ENCODE data around the gene R3HDM2. TPM values are rescaled to one million over a fixed set of nuclear protein-coding genes. Genes with fewer than 3 reads are reported as not detected.

Gene R3HDM2
- total and polyA plus RNA-seq, 2 donors (not counting 1 experiment from before 2014, with no cell fraction given): 104 to 129 TPM

- TF ChIP-seq, protein P1, sequence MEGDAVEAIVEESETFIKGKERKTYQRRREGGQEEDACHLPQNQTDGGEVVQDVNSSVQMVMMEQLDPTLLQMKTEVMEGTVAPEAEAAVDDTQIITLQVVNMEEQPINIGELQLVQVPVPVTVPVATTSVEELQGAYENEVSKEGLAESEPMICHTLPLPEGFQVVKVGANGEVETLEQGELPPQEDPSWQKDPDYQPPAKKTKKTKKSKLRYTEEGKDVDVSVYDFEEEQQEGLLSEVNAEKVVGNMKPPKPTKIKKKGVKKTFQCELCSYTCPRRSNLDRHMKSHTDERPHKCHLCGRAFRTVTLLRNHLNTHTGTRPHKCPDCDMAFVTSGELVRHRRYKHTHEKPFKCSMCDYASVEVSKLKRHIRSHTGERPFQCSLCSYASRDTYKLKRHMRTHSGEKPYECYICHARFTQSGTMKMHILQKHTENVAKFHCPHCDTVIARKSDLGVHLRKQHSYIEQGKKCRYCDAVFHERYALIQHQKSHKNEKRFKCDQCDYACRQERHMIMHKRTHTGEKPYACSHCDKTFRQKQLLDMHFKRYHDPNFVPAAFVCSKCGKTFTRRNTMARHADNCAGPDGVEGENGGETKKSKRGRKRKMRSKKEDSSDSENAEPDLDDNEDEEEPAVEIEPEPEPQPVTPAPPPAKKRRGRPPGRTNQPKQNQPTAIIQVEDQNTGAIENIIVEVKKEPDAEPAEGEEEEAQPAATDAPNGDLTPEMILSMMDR (IDR thresholded peaks at IDR 0.05): no peak
- no peak for TF ChIP-seq EZH2 (IDR thresholded peaks at IDR 0.05; ENCODE audit: borderline replicate concordance, insufficient read depth, low read depth, low read length, poor library complexity, severe bottlenecking)
- intact Hi-C loops (cut with micrococcal nuclease): no loop called here
- DNase-seq (no peak), ATAC-seq (ENCODE audit: low read depth) (no peak)
- CTCF ChIA-PET: interaction anchor here (0.8 to 1.9 kb wide), 3 partner anchors 34 to 37 kb away, joined by 4 to 9 read pairs (median 4); no protein-coding TSS in a partner anchor
- H3K27ac Mint-ChIP-seq: no peak overlapping the region
- Histone ChIP-seq H3K27ac (ENCODE audit: low read length in 2 of 2) (no peak overlapping the region), H3K4me2 (replicated peaks; ENCODE audit: low read depth, low read length, poor library complexity, severe bottlenecking) (no peak overlapping the region), H3K36me3 (replicated peaks in 1 of 2; ENCODE audit: control extremely low read depth in 1 of 2, control insufficient read depth in 1 of 2, extremely low read depth in 1 of 2, insufficient read depth in 2 of 2, low read length in 1 of 2) (no peaks in the 10 kb centered on the region), H3K27me3 (replicated peaks in 1 of 4; ENCODE audit: control extremely low read depth in 1 of 4, control insufficient read depth in 3 of 4, insufficient read depth in 4 of 4, low read length in 3 of 4) (peaks cover 0 to 9% (median 0%) of the 10 kb centered on the region in 4 experiments), H3K9me3 (ENCODE audit: control extremely low read depth in 1 of 3, control insufficient read depth in 2 of 3, insufficient read depth in 1 of 3, low read length in 2 of 3) (no peaks in the 10 kb centered on the region), H4K20me1 (ENCODE audit: control insufficient read depth, insufficient read depth, low read length, poor library complexity, severe bottlenecking) (no peaks in the 10 kb centered on the region), H3K9ac (ENCODE audit: low read length) (no peak overlapping the region), H3K4me1 (ENCODE audit: control insufficient read depth in 2 of 2, insufficient read depth in 2 of 2, low read length in 2 of 2) (peaks cover 0 to 2% of the 10 kb centered on the region in 2 donors), H2AFZ (ENCODE audit: insufficient read depth, low read depth, low read length, poor library complexity, severe bottlenecking) (no peak overlapping the region), H3K4me3 (ENCODE audit: control extremely low read depth in 1 of 5, extremely low read depth in 1 of 5, insufficient read depth in 1 of 5, low read depth in 2 of 5, low read length in 4 of 5) (no peak overlapping the region), H3K79me2 (ENCODE audit: control insufficient read depth, insufficient read depth, low read length) (no peaks in the 10 kb centered on the region)
- no peaks in the 10 kb centered on the region for H3K27me3 Mint-ChIP-seq
- POLR2A ChIA-PET: interaction anchor here (0.7 kb wide), 1 partner anchor 1497 kb away, joined by 3 read pairs; no protein-coding TSS in a partner anchor
- no peaks in the 10 kb centered on the region for H3K9me3 Mint-ChIP-seq (ENCODE audit: insufficient read depth)
- no peak overlapping the region for H3K4me3 Mint-ChIP-seq
- 86% methylated on average over 27 of the region's 29 CpGs for WGBS (ENCODE audit: insufficient coverage)
- peaks cover 3% of the 10 kb centered on the region for H3K4me1 Mint-ChIP-seq
These were observed 222.9 kb downstream of the R3HDM2 start for GRCh38 chr12:57207731-57208630.

- H3K79me2 ChIP-seq (ENCODE audit: control insufficient read depth, insufficient read depth, low read length): no peaks in the 10 kb centered on the region
- Mint-ChIP-seq H3K4me1 (no peaks in the 10 kb centered on the region), H3K4me3 (no peak overlapping the region), H3K27me3 (no peaks in the 10 kb centered on the region), H3K9me3 (ENCODE audit: insufficient read depth) (no peaks in the 10 kb centered on the region), H3K27ac (no peak overlapping the region)
- H3K36me3 ChIP-seq (replicated peaks in 1 of 2; ENCODE audit: control extremely low read depth in 1 of 2, control insufficient read depth in 1 of 2, extremely low read depth in 1 of 2, insufficient read depth in 2 of 2, low read length in 1 of 2): no peaks in the 10 kb centered on the region
- no peak overlapping the region for H2AFZ ChIP-seq (ENCODE audit: insufficient read depth, low read depth, low read length, poor library complexity, severe bottlenecking)
- no peaks in the 10 kb centered on the region for H4K20me1 ChIP-seq (ENCODE audit: control insufficient read depth, insufficient read depth, low read length, poor library complexity, severe bottlenecking)
- POLR2A ChIA-PET: no interaction called here
- no peak overlapping the region for H3K27ac ChIP-seq (ENCODE audit: low read length in 2 of 2)
- ATAC-seq (ENCODE audit: low read depth) (no peak), DNase-seq (no peak)
- H3K4me3 ChIP-seq (ENCODE audit: control extremely low read depth in 1 of 5, extremely low read depth in 1 of 5, insufficient read depth in 1 of 5, low read depth in 2 of 5, low read length in 4 of 5): no peak overlapping the region
- no peaks in the 10 kb centered on the region for H3K27me3 ChIP-seq (replicated peaks in 1 of 4; ENCODE audit: control extremely low read depth in 1 of 4, control insufficient read depth in 3 of 4, insufficient read depth in 4 of 4, low read length in 3 of 4)
- CTCF ChIA-PET: interaction anchor here (1.1 kb wide), 1 partner anchor 33 kb away, joined by 3 read pairs; no protein-coding TSS in a partner anchor
- TF ChIP-seq, protein P1 (IDR thresholded peaks at IDR 0.05): no peak
- TF ChIP-seq EZH2 (IDR thresholded peaks at IDR 0.05; ENCODE audit: borderline replicate concordance, insufficient read depth, low read depth, low read length, poor library complexity, severe bottlenecking): no peak
- 84% methylated on average over 7 of the region's 7 CpGs for WGBS (ENCODE audit: insufficient coverage)
- H3K9ac ChIP-seq (ENCODE audit: low read length): no peak overlapping the region
- intact Hi-C loops (cut with micrococcal nuclease): no loop called here
- H3K9me3 ChIP-seq (ENCODE audit: control extremely low read depth in 1 of 3, control insufficient read depth in 2 of 3, insufficient read depth in 1 of 3, low read length in 2 of 3): no peaks in the 10 kb centered on the region
- H3K4me1 ChIP-seq (ENCODE audit: control insufficient read depth in 2 of 2, insufficient read depth in 2 of 2, low read length in 2 of 2): no peaks in the 10 kb centered on the region
- H3K4me2 ChIP-seq (replicated peaks; ENCODE audit: low read depth, low read length, poor library complexity, severe bottlenecking): no peak overlapping the region
These were observed 224.9 kb downstream of the R3HDM2 start for GRCh38 chr12:57205931-57206330.

Measured in B cell (primary cell).